ENCODE data around the gene ZNF860.
A peak's percentile ranks its signal among the peaks of the same experiment; 100 is the strongest.

ZNF860 gene

GRCh38 chr3:31981206-31982181 lies at the start of gene ZNF860, which contains the start of gene OSBPL10:
Gene ZNF860, plus strand, starts transcription at chr3:31981750. Its CDS starts 7,330 bp downstream, at chr3:31989080.
Gene OSBPL10, minus strand, starts transcription at chr3:31981262. Its CDS starts 83 bp downstream, at chr3:31981179.
- DNase-seq (ENCODE audit: low spot score) = peak; percentile 87

GRCh38 chr3:31932990-31933389 lies 48.6 kb upstream of the ZNF860 start:
- no peak for DNase-seq (ENCODE audit: low spot score)

- DNase-seq (ENCODE audit: low spot score) = no peak
Observed at GRCh38 chr3:31934018-31934417, 47.5 kb upstream of the ZNF860 start.

- DNase-seq (ENCODE audit: low spot score) = no peak
Observed at GRCh38 chr3:31934866-31935265, 46.7 kb upstream of the ZNF860 start.

GRCh38 chr3:31936420-31937060 lies 45.0 kb upstream of the ZNF860 start:
- no peak for DNase-seq (ENCODE audit: low spot score)

- DNase-seq (ENCODE audit: low spot score) = no peak
Observed at GRCh38 chr3:31937225-31937624, 44.3 kb upstream of the ZNF860 start.

GRCh38 chr3:31942446-31942845 lies 39.1 kb upstream of the ZNF860 start:
- no peak for DNase-seq (ENCODE audit: low spot score)

GRCh38 chr3:31943041-31943440 lies 38.5 kb upstream of the ZNF860 start:
- no peak for DNase-seq (ENCODE audit: low spot score)

GRCh38 chr3:31945738-31946052 lies 35.9 kb upstream of the ZNF860 start:
- DNase-seq (ENCODE audit: low spot score) = no peak

- no peak for DNase-seq (ENCODE audit: low spot score)
Observed at GRCh38 chr3:31946484-31947081, 35.0 kb upstream of the ZNF860 start.

- DNase-seq (ENCODE audit: low spot score) = no peak
Observed at GRCh38 chr3:31947162-31947561, 34.4 kb upstream of the ZNF860 start.

- no peak for DNase-seq (ENCODE audit: low spot score)
Observed at GRCh38 chr3:31947671-31948091, 33.9 kb upstream of the ZNF860 start.

GRCh38 chr3:31948280-31948679 lies 33.3 kb upstream of the ZNF860 start:
- no peak for DNase-seq (ENCODE audit: low spot score)

GRCh38 chr3:31952205-31952604 lies 29.3 kb upstream of the ZNF860 start:
- DNase-seq (ENCODE audit: low spot score) = no peak

- no peak for DNase-seq (ENCODE audit: low spot score)
Observed at GRCh38 chr3:31953091-31953490, 28.5 kb upstream of the ZNF860 start.

- DNase-seq (ENCODE audit: low spot score) = no peak
Observed at GRCh38 chr3:31953636-31954035, 27.9 kb upstream of the ZNF860 start.

GRCh38 chr3:31955581-31955980 lies 26.0 kb upstream of the ZNF860 start:
- DNase-seq (ENCODE audit: low spot score) = no peak

- DNase-seq (ENCODE audit: low spot score) = no peak
Observed at GRCh38 chr3:31957106-31957505, 24.4 kb upstream of the ZNF860 start.

GRCh38 chr3:31958701-31959152 lies 22.8 kb upstream of the ZNF860 start:
- no peak for DNase-seq (ENCODE audit: low spot score)

- DNase-seq (ENCODE audit: low spot score) = no peak
Observed at GRCh38 chr3:31959251-31959650, 22.3 kb upstream of the ZNF860 start.

- no peak for DNase-seq (ENCODE audit: low spot score)
Observed at GRCh38 chr3:31959951-31960792, 21.4 kb upstream of the ZNF860 start.

All from left forelimb (tissue), 1 donor.